Activated CD4-positive, alpha-beta T cell treated with anti-CD3 and anti-CD28 coated beads, Interleukin-2, amount 10 ng/mL, durations not matched to agents 7 days and 5 days (primary cell): ENCODE data around the gene RFPL3. TPM values are rescaled to one million over a fixed set of nuclear protein-coding genes. Genes with fewer than 3 reads are reported as not detected.
A peak's percentile ranks its signal among the peaks of the same experiment; 100 is the strongest.
"Not testable (repeated sequence)": the region's sequence is repeated elsewhere in the genome, so short reads cannot be mapped to it uniquely, and the experiment has no call there.

Source experiments
- CTCF ChIA-PET: fragments of 350-600 bp; sonication (Branson Sonifier 250); formaldehyde crosslinking; loops from one replicate; lab custom pipeline; 2021; ENCODE audit warnings: antibody characterized with exemption; lab: Charles Lee
- POLR2A ChIA-PET: fragments of 350-600 bp; sonication (Branson Sonifier 250); formaldehyde crosslinking; loops from one replicate; lab custom pipeline; 2021; ENCODE audit warnings: antibody characterized with exemption; lab: Charles Lee
- DNase-seq: peaks from one replicate; pipeline ENCODE4 v3.0.0-alpha.2; 2020
- H3K27ac Mint-ChIP-seq: one replicate; pipeline ENCODE4 v1.8.0; 2021; ENCODE audit warnings: mild to moderate bottlenecking, moderate library complexity, mixed read lengths
- H3K27me3 Mint-ChIP-seq: one replicate; pipeline ENCODE4 v1.8.0; 2021; ENCODE audit warnings: mixed read lengths
- H3K36me3 Mint-ChIP-seq: one replicate; pipeline ENCODE4 v1.8.0; 2021; ENCODE audit warnings: low read depth, mixed read lengths
- H3K4me1 Mint-ChIP-seq: one replicate; pipeline ENCODE4 v1.8.0; 2021; ENCODE audit warnings: mixed read lengths
- H3K4me3 Mint-ChIP-seq: one replicate; pipeline ENCODE4 v1.8.0; 2021; ENCODE audit warnings: mild to moderate bottlenecking, moderate library complexity, mixed read lengths
- H3K9me3 Mint-ChIP-seq: one replicate; pipeline ENCODE4 v1.8.0; 2021; ENCODE audit warnings: mixed read lengths
- total RNA-seq, 2 experiments: library from RNA; stranded (reverse); gene quantifications; one replicate each; pipeline ENCODE4 v1.2.3, GENCODE V29; 2021

The RFPL3 gene
- total RNA-seq = not detected

- H3K27ac Mint-ChIP-seq, H3K36me3 Mint-ChIP-seq, H3K9me3 Mint-ChIP-seq, CTCF ChIA-PET, POLR2A ChIA-PET, H3K4me1 Mint-ChIP-seq, DNase-seq, H3K4me3 Mint-ChIP-seq, H3K27me3 Mint-ChIP-seq: not testable (repeated sequence)
Observed at GRCh38 chr22:32357567-32357966, at the start of gene RFPL3. TSS of gene RFPL3 (plus strand) at chr22:32357867. CDS start at chr22:32358072, 205 bp downstream.

GRCh38 chr22:32308191-32308590 lies 49.5 kb upstream of the RFPL3 start:
- no peak overlapping the region for H3K27ac Mint-ChIP-seq
- no peaks in the 10 kb centered on the region for H3K4me1 Mint-ChIP-seq
- H3K27me3 Mint-ChIP-seq = peaks cover 9% of the 10 kb centered on the region
- H3K4me3 Mint-ChIP-seq = no peak overlapping the region
- ChIA-PET POLR2A (no interaction called here), CTCF (no interaction called here)
- H3K36me3 Mint-ChIP-seq = no peaks in the 10 kb centered on the region
- DNase-seq = no peak
- no peaks in the 10 kb centered on the region for H3K9me3 Mint-ChIP-seq

- Mint-ChIP-seq H3K27ac (no peak overlapping the region), H3K4me1 (no peaks in the 10 kb centered on the region), H3K4me3 (no peak overlapping the region), H3K9me3 (no peaks in the 10 kb centered on the region), H3K36me3 (no peaks in the 10 kb centered on the region), H3K27me3 (peaks cover 9% of the 10 kb centered on the region)
- CTCF ChIA-PET = no interaction called here
- no peak for DNase-seq
- POLR2A ChIA-PET = no interaction called here
Observed at GRCh38 chr22:32308934-32309333, 48.7 kb upstream of the RFPL3 start.

- ChIA-PET POLR2A (no interaction called here), CTCF (no interaction called here)
- Mint-ChIP-seq H3K27me3 (peaks cover 11% of the 10 kb centered on the region), H3K36me3 (no peaks in the 10 kb centered on the region), H3K4me1 (no peaks in the 10 kb centered on the region), H3K27ac (no peak overlapping the region), H3K4me3 (no peak overlapping the region), H3K9me3 (no peaks in the 10 kb centered on the region)
- DNase-seq = no peak
Observed at GRCh38 chr22:32309585-32310251, 47.9 kb upstream of the RFPL3 start.

GRCh38 chr22:32310777-32311176 lies 46.9 kb upstream of the RFPL3 start:
- POLR2A ChIA-PET = no interaction called here
- Mint-ChIP-seq H3K27ac (no peak overlapping the region), H3K36me3 (no peaks in the 10 kb centered on the region), H3K27me3 (peaks cover 19% of the 10 kb centered on the region), H3K9me3 (no peaks in the 10 kb centered on the region), H3K4me1 (no peaks in the 10 kb centered on the region), H3K4me3 (no peak overlapping the region)
- CTCF ChIA-PET = no interaction called here
- no peak for DNase-seq

- CTCF ChIA-PET = no interaction called here
- H3K9me3 Mint-ChIP-seq = no peaks in the 10 kb centered on the region
- H3K27me3 Mint-ChIP-seq = peaks cover 21% of the 10 kb centered on the region
- H3K27ac Mint-ChIP-seq = no peak overlapping the region
- no peaks in the 10 kb centered on the region for H3K36me3 Mint-ChIP-seq
- no peak overlapping the region for H3K4me3 Mint-ChIP-seq
- no peaks in the 10 kb centered on the region for H3K4me1 Mint-ChIP-seq
- POLR2A ChIA-PET = no interaction called here
- DNase-seq = no peak
Observed at GRCh38 chr22:32311551-32312071, 46.1 kb upstream of the RFPL3 start.

- DNase-seq = no peak
- Mint-ChIP-seq H3K4me3 (no peak overlapping the region), H3K27me3 (peaks cover 24% of the 10 kb centered on the region), H3K27ac (no peak overlapping the region), H3K9me3 (no peaks in the 10 kb centered on the region), H3K4me1 (no peaks in the 10 kb centered on the region), H3K36me3 (no peaks in the 10 kb centered on the region)
- POLR2A ChIA-PET = no interaction called here
- CTCF ChIA-PET = no interaction called here
Observed at GRCh38 chr22:32312748-32313147, 44.9 kb upstream of the RFPL3 start.

- no peaks in the 10 kb centered on the region for H3K4me1 Mint-ChIP-seq
- H3K27ac Mint-ChIP-seq = no peak overlapping the region
- H3K4me3 Mint-ChIP-seq = no peak overlapping the region
- no peaks in the 10 kb centered on the region for H3K36me3 Mint-ChIP-seq
- no peak for DNase-seq
- ChIA-PET POLR2A (no interaction called here), CTCF (no interaction called here)
- peaks cover 30% of the 10 kb centered on the region for H3K27me3 Mint-ChIP-seq
- H3K9me3 Mint-ChIP-seq = no peaks in the 10 kb centered on the region
Observed at GRCh38 chr22:32313532-32313931, 44.1 kb upstream of the RFPL3 start.

- Mint-ChIP-seq H3K36me3 (no peaks in the 10 kb centered on the region), H3K4me3 (no peak overlapping the region), H3K27me3 (peaks cover 30% of the 10 kb centered on the region), H3K4me1 (no peaks in the 10 kb centered on the region), H3K27ac (no peak overlapping the region), H3K9me3 (no peaks in the 10 kb centered on the region)
- peak; percentile 1 for DNase-seq
- ChIA-PET CTCF (no interaction called here), POLR2A (no interaction called here)
Observed at GRCh38 chr22:32317524-32317923, 40.1 kb upstream of the RFPL3 start.

GRCh38 chr22:32318361-32318760 lies 39.3 kb upstream of the RFPL3 start:
- Mint-ChIP-seq H3K4me3 (no peak overlapping the region), H3K36me3 (no peaks in the 10 kb centered on the region), H3K4me1 (peaks cover 2% of the 10 kb centered on the region), H3K9me3 (no peaks in the 10 kb centered on the region), H3K27me3 (peaks cover 30% of the 10 kb centered on the region), H3K27ac (no peak overlapping the region)
- ChIA-PET POLR2A (no interaction called here), CTCF (no interaction called here)
- DNase-seq = no peak

GRCh38 chr22:32319861-32320406 lies 37.7 kb upstream of the RFPL3 start:
- H3K4me3 Mint-ChIP-seq = no peak overlapping the region
- DNase-seq = no peak
- H3K36me3 Mint-ChIP-seq = no peaks in the 10 kb centered on the region
- H3K9me3 Mint-ChIP-seq = no peaks in the 10 kb centered on the region
- H3K4me1 Mint-ChIP-seq = peaks cover 2% of the 10 kb centered on the region
- ChIA-PET CTCF (no interaction called here), POLR2A (no interaction called here)
- H3K27ac Mint-ChIP-seq = no peak overlapping the region
- H3K27me3 Mint-ChIP-seq = peaks cover 22% of the 10 kb centered on the region

- POLR2A ChIA-PET = no interaction called here
Observed at GRCh38 chr22:32322986-32323385, 34.7 kb upstream of the RFPL3 start.

GRCh38 chr22:32323513-32324164 lies 34.0 kb upstream of the RFPL3 start:
- Mint-ChIP-seq H3K27ac (no peak overlapping the region), H3K4me3 (no peak overlapping the region), H3K9me3 (no peaks in the 10 kb centered on the region), H3K27me3 (peaks cover 1% of the 10 kb centered on the region), H3K36me3 (no peaks in the 10 kb centered on the region), H3K4me1 (peaks cover 2% of the 10 kb centered on the region)
- ChIA-PET POLR2A (no interaction called here), CTCF (interaction anchor here (1.0 to 1.5 kb wide), 2 partner anchors 12 to 17 kb away, joined by 3 read pairs; no protein-coding TSS in a partner anchor)
- no peak for DNase-seq

More at GRCh38 chr22:32322986-32323385, 34.7 kb upstream of the RFPL3 start:
- H3K27me3 Mint-ChIP-seq = peaks cover 6% of the 10 kb centered on the region
- no peaks in the 10 kb centered on the region for H3K36me3 Mint-ChIP-seq
- peaks cover 2% of the 10 kb centered on the region for H3K4me1 Mint-ChIP-seq
- no peaks in the 10 kb centered on the region for H3K9me3 Mint-ChIP-seq
- CTCF ChIA-PET = interaction anchor here (1.0 to 1.5 kb wide), 2 partner anchors 12 to 17 kb away, joined by 3 read pairs; no protein-coding TSS in a partner anchor
- no peak overlapping the region for H3K27ac Mint-ChIP-seq
- H3K4me3 Mint-ChIP-seq = no peak overlapping the region
- no peak for DNase-seq
